NB4 (cell line): ENCODE measurements around the gene TMEM151A.

Experiments used
- MYC ChIP-seq: IDR thresholded peaks from 2 replicates; pipeline ENCODE4 v1.6.1; 2011; ENCODE audit warnings: low read depth, low read length
- POLR2A ChIP-seq: IDR thresholded peaks from 2 replicates; pipeline ENCODE4 v1.6.1; 2011; ENCODE audit warnings: mild to moderate bottlenecking; ENCODE audit not compliant: insufficient read length; ENCODE audit errors: extremely low read depth
- TF ChIP-seq, protein P1 (sequence below): IDR thresholded peaks from one replicate; pipeline ENCODE4 v1.5.1; 2012; ENCODE audit warnings: low read depth, low read length
- TF ChIP-seq, protein P2 (sequence below): IDR thresholded peaks from 2 replicates; pipeline ENCODE4 v1.6.1; 2011; ENCODE audit warnings: low read depth, low read length

DNA sequence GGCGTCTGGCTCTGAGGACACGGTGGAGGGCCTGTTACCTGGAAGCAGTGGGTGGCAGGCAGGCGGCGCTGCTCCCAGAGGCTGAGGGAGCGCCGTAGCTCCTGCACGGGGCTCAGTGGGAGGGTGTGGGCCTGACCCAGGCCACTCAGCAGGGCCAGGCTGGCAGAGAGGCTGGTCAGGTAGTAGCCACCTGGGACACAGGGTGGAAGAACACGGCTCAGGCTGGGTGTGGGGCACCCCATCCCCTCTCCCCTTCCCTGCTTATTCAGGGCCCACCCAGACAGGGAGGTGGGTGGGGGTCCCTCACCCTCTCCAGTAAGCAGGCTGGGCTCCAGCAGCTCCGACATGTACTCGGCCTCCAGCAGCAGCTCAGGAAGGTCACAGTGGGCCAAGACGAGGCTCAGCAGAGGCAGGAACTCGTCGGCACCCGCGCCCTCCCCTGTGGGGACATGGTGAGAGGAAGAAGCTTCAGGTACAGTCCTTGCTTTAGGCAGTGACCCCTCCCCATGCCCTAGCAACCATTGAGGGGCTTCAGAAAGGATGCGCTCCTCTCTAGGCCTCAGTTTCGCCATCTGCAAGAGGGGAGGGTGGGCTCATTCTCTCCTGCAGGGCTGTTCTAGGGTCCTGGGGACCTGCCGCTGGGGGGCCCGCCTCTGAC, 41.7 kb downstream of the TMEM151A start:
- TF ChIP-seq, protein P1, sequence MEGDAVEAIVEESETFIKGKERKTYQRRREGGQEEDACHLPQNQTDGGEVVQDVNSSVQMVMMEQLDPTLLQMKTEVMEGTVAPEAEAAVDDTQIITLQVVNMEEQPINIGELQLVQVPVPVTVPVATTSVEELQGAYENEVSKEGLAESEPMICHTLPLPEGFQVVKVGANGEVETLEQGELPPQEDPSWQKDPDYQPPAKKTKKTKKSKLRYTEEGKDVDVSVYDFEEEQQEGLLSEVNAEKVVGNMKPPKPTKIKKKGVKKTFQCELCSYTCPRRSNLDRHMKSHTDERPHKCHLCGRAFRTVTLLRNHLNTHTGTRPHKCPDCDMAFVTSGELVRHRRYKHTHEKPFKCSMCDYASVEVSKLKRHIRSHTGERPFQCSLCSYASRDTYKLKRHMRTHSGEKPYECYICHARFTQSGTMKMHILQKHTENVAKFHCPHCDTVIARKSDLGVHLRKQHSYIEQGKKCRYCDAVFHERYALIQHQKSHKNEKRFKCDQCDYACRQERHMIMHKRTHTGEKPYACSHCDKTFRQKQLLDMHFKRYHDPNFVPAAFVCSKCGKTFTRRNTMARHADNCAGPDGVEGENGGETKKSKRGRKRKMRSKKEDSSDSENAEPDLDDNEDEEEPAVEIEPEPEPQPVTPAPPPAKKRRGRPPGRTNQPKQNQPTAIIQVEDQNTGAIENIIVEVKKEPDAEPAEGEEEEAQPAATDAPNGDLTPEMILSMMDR, result no peak
- TF ChIP-seq, protein P2, sequence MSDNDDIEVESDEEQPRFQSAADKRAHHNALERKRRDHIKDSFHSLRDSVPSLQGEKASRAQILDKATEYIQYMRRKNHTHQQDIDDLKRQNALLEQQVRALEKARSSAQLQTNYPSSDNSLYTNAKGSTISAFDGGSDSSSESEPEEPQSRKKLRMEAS, result no peak
- no peak for TF ChIP-seq POLR2A
- TF ChIP-seq MYC, result no peak
